Heart left ventricle (tissue), 13 donors: ENCODE results near the gene MCC.

Experiments used
- CTCF ChIP-seq, 12 donors: fragments of 200-600 bp; sonication (generic) in 4 of 12; IDR thresholded peaks; one replicate each; pipeline versions ENCODE4 v1.5.0 to v1.8.0; 2018 to 2022; ENCODE audit warnings: antibody characterized with exemption in 12 of 12, mild to moderate bottlenecking in 5 of 12
- POLR2A ChIP-seq, 2 donors: fragments of 450-650 bp; IDR thresholded peaks; one replicate each; pipeline ENCODE4 v1.6.1; 2017; ENCODE audit warnings: antibody characterized with exemption in 2 of 2, mild to moderate bottlenecking in 2 of 2, moderate library complexity in 2 of 2
- donor health status: ischemic (EF 13 %, LVEDD 7.1; RV severe dilation, severe dysfunction).
- donor health status: DM: no; HTN: yes; CAD: no.
- donor health status: DM: no; HTN: no; CAD: no.
- donor health status: ischemic (EF 25% LVEDD 6.9; RV normal size, moderate dysfunction).
- donor health status: ischemic (EF 25% LVEDD 5.7; RV mildly dilated, moderate dysfunction).
- donor health status: ischemic (EF 35%, LVEDD 5.7; RV mildly dilated, moderate dysfunction).
- donor health status: nonischemic (EF 11% LVEDD 7.7; RV severe dilation, severe dysfunction).
- donor health status: DM: yes; HTN: yes; CAD: no.
- donor health status: PGD.
- donor health status: ischemic (EF 29% LVEDD 5.4; RV normal size, mild dysfunction).
- donor health status: nonischemic (EF 23%, LVEDD 6.1; RV moderate dilation, normal function).

GRCh38 chr5:113478691-113479090, 9.6 kb downstream of the MCC start:
- TF ChIP-seq POLR2A (IDR thresholded peaks at IDR 0.05) (no peak), CTCF (IDR thresholded peaks at IDR 0.05) (no peak)
